Stimulated activated naive CD8-positive, alpha-beta T cell treated with anti-CD3 and anti-CD28 coated beads, Interleukin-15, Interleukin-2, amounts not matched to agents 100 ng/mL and 50 ng/mL, for 24 hours (primary cell): ENCODE measurements around the gene THAP5.
A peak's percentile ranks its signal among the peaks of the same experiment; 100 is the strongest.

Experiments
- H3K27ac Mint-ChIP-seq: one replicate; pipeline ENCODE4 v1.8.0; 2021; ENCODE audit warnings: mild to moderate bottlenecking, mixed read lengths
- H3K27me3 Mint-ChIP-seq: one replicate; pipeline ENCODE4 v1.8.0; 2021; ENCODE audit warnings: mixed read lengths
- H3K36me3 Mint-ChIP-seq: one replicate; pipeline ENCODE4 v1.8.0; 2021; ENCODE audit warnings: low read depth, mixed read lengths
- H3K4me1 Mint-ChIP-seq: one replicate; pipeline ENCODE4 v1.8.0; 2021; ENCODE audit warnings: low read depth, mixed read lengths
- H3K4me3 Mint-ChIP-seq: one replicate; pipeline ENCODE4 v1.8.0; 2021; ENCODE audit warnings: mild to moderate bottlenecking, mixed read lengths
- H3K9me3 Mint-ChIP-seq: one replicate; pipeline ENCODE4 v1.8.0; 2021; ENCODE audit warnings: mixed read lengths

Gene THAP5

DNA sequence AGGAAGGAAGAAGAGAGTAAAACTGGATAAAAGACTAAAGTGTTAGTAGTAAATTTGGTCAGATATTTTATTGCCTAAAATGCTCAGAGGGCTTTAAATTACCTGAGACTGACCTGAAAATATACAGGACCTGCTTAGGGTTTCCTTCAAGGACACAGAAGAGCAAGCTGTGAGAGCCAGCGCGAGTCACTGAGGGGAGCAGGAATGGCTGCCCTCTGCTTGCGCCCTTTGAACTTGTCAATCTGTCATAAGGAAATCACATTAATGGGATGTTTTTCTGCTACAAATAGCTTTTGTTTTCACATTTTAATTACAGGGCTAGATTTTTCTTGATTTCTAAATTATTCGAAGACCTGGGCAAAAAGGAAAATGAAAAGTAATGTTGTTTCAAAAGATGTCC is 27.1 kb upstream of the THAP5 start:
- Mint-ChIP-seq H3K27me3 (peaks cover 15% of the 10 kb centered on the region), H3K4me1 (no peaks in the 10 kb centered on the region)

DNA sequence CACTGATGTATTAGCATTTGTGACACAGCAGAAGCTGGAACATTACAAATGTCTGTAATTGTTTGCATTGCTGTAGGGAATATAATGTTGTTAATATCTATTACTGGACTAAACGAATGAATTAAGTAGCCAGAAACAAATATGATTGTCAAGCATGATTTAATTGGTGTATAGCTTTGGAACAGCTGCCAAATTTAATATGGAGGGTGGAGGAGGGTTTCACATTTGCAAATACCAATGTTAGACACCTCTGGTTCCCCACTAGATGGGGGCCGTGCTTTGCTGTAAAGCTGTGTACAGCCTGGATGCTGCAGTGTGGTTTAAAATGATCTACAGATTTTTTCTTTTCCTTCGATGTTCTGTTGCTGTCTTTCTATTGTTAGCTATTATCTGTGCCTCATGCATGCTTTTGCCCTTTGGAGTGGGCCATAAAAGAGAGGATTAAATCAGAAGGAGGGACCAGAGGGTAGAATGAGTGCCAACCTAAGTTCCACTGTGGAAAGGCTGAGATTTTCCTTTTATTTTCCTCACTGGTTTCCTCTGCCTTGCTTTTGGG is 23.2 kb upstream of the THAP5 start:
- Mint-ChIP-seq H3K9me3 (no peaks in the 10 kb centered on the region), H3K36me3 (no peaks in the 10 kb centered on the region), H3K4me1 (no peaks in the 10 kb centered on the region), H3K27me3 (no peaks in the 10 kb centered on the region), H3K4me3 (no peak overlapping the region), H3K27ac (no peak overlapping the region)

More for the DNA sequence above, 27.1 kb upstream of the THAP5 start:
- Mint-ChIP-seq H3K36me3 (no peaks in the 10 kb centered on the region), H3K27ac (no peak overlapping the region), H3K4me3 (no peak overlapping the region), H3K9me3 (no peaks in the 10 kb centered on the region)

DNA sequence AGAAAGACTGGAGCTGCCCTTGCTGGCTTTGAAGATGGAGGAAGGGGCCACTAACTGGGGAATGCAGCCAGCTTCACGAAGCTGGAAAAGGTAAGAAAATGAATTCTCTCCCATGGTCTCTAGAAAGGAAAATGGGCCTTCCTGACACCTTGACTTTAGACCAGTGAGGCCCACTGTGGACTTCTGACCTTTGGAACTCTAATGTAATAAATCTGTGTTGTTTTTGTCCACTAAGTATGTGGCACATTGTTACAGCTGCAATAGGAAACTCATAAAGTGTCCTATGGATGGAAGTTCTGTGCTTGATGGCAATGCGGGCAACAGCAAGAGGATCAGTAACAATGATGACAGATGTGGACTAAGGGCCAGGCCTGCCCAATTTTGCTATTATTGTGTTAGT is 21.1 kb upstream of the THAP5 start:
- H3K9me3 Mint-ChIP-seq: no peaks in the 10 kb centered on the region
- H3K4me3 Mint-ChIP-seq: no peak overlapping the region
- no peaks in the 10 kb centered on the region for H3K36me3 Mint-ChIP-seq

DNA sequence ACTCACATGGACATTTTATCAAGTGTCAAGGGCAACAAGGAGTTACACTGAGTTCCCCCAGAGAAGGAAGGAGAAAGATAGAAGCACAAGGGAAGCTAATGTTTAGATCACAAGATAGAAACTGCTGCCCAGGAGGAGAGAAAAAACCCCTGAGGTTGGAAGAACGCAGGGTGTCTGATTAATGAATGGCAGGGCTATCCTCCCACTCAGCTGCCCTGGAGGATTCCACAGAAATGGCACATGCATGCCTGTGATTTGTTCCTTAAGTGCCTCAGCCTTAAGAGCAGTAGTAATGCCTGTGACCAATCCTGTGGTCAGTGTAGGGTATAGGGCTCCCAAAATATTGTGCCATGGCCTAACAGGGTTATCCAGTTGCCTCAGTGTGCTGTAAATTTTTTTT is 20.4 kb upstream of the THAP5 start:
- Mint-ChIP-seq H3K4me1 (no peaks in the 10 kb centered on the region), H3K27ac (no peak overlapping the region), H3K27me3 (peaks cover 6% of the 10 kb centered on the region), H3K4me3 (no peak overlapping the region), H3K9me3 (no peaks in the 10 kb centered on the region), H3K36me3 (no peaks in the 10 kb centered on the region)

More for the DNA sequence above, 21.1 kb upstream of the THAP5 start:
- Mint-ChIP-seq H3K27ac (no peak overlapping the region), H3K4me1 (no peaks in the 10 kb centered on the region), H3K27me3 (peaks cover 6% of the 10 kb centered on the region)

DNA sequence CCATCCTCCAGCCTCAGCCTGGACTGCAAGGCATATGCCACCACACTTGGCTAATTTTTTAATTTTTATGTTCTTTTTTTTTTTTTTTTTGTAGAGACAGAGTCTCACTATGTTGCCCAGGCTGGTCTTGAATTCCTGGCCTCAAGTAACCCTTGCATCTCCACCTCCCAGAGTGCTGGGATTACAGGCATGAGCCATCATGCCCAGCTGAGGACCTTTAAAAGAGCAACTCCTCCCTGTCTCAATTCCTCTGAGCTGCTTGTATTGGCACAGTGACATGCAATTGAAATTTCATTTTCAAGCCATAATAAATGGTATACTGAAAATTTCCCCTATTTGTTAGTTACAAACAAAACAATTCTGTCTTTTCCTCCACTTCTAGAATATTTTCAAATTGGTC is 19.7 kb upstream of the THAP5 start:
- H3K27me3 Mint-ChIP-seq: peaks cover 6% of the 10 kb centered on the region
- no peak overlapping the region for H3K27ac Mint-ChIP-seq
- no peaks in the 10 kb centered on the region for H3K9me3 Mint-ChIP-seq
- H3K36me3 Mint-ChIP-seq: no peaks in the 10 kb centered on the region
- H3K4me3 Mint-ChIP-seq: no peak overlapping the region
- H3K4me1 Mint-ChIP-seq: no peaks in the 10 kb centered on the region

DNA sequence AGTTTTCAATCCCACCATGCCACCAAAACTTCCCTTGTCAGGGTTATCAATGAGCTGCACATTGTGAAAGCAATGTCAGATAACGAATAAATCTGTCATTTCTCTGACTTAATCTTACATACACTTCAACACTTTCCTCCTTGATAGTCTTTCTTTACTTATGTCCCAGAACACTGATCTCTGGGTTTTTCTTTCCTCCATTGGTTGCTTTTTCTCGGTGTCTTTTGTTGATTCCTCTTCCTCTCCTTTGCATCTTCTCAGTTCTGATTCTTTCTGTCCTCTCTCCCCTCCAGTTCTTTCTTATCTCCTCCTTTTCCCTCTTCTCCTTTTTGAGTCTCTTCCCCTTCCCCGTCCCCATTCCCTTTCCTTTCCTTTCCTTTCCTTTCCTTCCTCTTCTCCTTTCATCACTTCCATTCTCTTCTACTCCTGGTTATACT is 16.8 kb upstream of the THAP5 start:
- Mint-ChIP-seq H3K4me3 (no peak overlapping the region), H3K4me1 (no peaks in the 10 kb centered on the region), H3K9me3 (no peaks in the 10 kb centered on the region), H3K36me3 (no peaks in the 10 kb centered on the region), H3K27ac (no peak overlapping the region), H3K27me3 (peaks cover 6% of the 10 kb centered on the region)

DNA sequence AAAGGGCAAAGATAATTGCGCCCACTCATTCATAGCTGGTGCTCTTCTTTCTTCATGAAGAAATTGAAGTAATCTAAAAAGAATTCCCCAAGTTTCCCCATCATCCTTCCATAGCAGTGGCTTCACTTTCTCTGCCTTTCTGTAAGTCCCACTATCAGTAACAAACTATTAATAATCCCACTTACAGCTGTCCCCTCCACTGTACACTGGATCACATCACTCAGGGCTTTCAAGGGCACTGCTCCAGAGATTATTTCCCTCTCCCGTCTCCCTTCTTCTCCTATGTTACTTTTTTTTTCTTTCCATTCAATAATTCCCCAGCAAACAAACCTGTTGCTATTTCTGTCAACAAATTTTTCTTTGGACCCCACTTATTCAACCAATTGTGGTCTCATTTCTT is 16.3 kb upstream of the THAP5 start:
- Mint-ChIP-seq H3K4me3 (no peak overlapping the region), H3K27me3 (peaks cover 6% of the 10 kb centered on the region), H3K36me3 (no peaks in the 10 kb centered on the region), H3K27ac (no peak overlapping the region), H3K4me1 (no peaks in the 10 kb centered on the region), H3K9me3 (no peaks in the 10 kb centered on the region)

DNA sequence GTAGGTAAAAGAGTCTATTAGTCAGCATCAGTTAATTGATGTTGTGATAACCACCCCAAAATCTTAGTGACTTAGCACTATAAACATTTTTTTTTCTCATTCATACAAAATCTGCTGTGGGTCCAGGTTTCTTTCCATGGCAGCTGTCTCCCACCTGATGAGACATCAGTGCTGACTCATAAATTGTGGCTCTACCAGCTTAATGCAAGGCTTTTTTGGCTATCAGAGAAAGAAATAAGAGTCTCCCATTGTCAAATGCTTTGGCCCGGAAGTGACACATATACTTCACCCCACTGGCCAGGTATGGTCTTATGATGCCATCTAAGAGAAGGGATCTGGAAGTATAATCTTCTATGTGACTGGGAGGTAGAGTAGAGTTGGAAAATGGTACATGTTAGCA is 14.7 kb upstream of the THAP5 start:
- H3K27ac Mint-ChIP-seq: no peak overlapping the region
- H3K27me3 Mint-ChIP-seq: peaks cover 6% of the 10 kb centered on the region
- no peaks in the 10 kb centered on the region for H3K4me1 Mint-ChIP-seq
- no peak overlapping the region for H3K4me3 Mint-ChIP-seq
- no peaks in the 10 kb centered on the region for H3K9me3 Mint-ChIP-seq
- H3K36me3 Mint-ChIP-seq: peaks cover 6% of the 10 kb centered on the region

DNA sequence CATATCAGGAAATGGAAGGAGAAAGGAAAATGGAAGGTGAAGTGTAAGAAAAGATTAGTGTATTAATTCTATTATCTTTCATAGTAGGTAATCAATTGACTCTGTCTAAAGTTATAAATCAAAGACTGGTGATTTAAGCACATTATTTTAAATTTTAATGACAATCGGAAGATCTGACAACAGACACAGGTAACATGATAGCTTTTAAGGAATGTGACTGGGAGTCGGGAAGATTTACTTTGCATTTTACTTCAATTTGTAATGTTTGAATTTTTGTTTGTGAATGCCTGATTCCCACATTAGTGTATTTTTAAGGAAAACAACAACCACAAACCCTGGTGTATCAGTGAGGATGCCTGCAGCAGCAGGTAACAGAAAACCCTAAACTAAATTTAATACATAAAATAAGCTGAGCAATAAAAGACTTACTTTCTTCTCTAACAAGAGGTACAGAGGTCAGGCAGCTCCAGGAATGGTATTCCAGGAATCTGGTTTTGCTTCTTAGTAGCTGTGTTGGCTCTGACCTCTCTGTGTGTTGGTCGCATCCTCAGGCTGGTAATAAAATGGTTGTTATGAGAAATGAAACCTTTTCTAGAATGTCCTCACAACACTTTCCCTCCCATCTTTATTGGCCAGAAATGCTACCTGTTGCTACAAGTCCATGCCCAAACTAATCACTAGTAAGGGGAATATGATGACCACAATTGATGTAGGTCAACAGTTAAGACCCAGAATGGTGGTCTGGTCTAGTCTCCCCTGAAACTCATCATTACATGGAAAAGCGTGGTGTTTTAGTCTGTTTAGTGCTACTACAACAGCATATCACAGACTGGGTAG is 12.4 kb upstream of the THAP5 start:
- Mint-ChIP-seq H3K36me3 (peaks cover 12% of the 10 kb centered on the region), H3K27me3 (peaks cover 6% of the 10 kb centered on the region), H3K27ac (no peak overlapping the region), H3K4me3 (no peak overlapping the region), H3K4me1 (peaks cover under 1% of the 10 kb centered on the region), H3K9me3 (peaks cover 3% of the 10 kb centered on the region)

DNA sequence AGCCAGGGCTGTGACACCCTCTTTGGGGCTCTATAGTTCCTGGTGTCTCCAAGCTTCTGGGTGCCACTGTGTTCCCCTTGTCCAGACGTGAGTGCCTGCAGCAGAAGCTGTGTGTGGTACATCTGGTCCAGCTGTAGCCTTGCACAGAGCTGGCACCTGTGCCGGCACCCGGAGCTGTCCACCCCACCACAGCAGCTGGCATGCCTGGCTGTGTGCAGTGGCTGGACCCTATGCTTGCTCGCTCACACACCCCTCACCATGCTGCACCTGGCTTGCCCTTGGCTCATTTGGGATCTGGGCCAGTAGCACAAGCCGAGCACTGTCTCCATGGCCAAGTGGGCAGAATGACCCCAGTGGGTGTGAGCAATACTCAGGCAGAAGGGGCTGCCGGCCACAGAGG is 10.8 kb upstream of the THAP5 start:
- Mint-ChIP-seq H3K27ac (no peak overlapping the region), H3K9me3 (peaks cover 3% of the 10 kb centered on the region), H3K4me1 (peaks cover 12% of the 10 kb centered on the region), H3K36me3 (peaks cover 21% of the 10 kb centered on the region), H3K4me3 (no peak overlapping the region), H3K27me3 (no peaks in the 10 kb centered on the region)

DNA sequence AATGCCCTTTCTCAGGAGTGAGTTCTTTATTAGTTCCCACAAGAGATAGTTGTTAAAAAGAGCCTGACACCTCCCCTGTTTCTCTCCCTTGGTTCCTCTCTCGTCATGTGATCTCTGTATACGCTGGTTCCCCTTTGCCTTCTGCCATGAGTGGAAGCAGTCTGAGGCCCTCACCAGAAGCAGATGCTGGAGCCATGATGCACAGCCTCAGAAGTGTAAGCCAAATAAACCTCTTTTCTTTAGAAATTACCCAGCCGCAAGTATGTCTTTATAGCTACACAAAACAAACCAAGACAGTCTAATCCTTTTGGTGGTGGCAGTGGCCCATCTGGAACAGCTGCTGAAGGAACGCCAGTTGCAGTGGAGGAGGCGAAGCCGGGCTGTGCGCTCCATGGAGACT is 9.4 kb upstream of the THAP5 start:
- H3K4me1 Mint-ChIP-seq: peaks cover 18% of the 10 kb centered on the region
- H3K27ac Mint-ChIP-seq: no peak overlapping the region
- peaks cover 3% of the 10 kb centered on the region for H3K9me3 Mint-ChIP-seq
- H3K4me3 Mint-ChIP-seq: no peak overlapping the region
- H3K36me3 Mint-ChIP-seq: peaks cover 35% of the 10 kb centered on the region
- H3K27me3 Mint-ChIP-seq: no peaks in the 10 kb centered on the region

DNA sequence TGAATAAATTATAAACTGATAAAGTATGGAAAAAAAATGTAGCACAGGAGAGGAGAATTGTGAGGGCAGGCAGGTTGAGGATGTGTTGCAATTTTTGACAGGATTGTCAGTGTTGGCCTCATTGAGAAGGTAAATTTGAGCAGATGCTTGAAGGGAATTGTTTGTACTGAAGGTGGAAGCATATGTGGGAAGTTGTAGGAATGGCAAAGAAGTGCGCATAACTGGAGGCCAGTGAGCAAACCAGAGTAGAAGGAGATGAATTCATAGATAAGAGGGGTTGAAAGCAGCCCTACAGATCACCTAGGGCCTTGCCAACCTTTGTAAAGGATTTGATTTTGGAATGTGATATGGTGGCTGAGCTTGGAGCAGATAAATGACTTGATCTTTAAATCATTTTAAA is 6.6 kb upstream of the THAP5 start:
- no peak overlapping the region for H3K4me3 Mint-ChIP-seq
- H3K27me3 Mint-ChIP-seq: no peaks in the 10 kb centered on the region
- peaks cover 59% of the 10 kb centered on the region for H3K36me3 Mint-ChIP-seq
- peaks cover 40% of the 10 kb centered on the region for H3K4me1 Mint-ChIP-seq
- H3K27ac Mint-ChIP-seq: no peak overlapping the region
- peaks cover 3% of the 10 kb centered on the region for H3K9me3 Mint-ChIP-seq

DNA sequence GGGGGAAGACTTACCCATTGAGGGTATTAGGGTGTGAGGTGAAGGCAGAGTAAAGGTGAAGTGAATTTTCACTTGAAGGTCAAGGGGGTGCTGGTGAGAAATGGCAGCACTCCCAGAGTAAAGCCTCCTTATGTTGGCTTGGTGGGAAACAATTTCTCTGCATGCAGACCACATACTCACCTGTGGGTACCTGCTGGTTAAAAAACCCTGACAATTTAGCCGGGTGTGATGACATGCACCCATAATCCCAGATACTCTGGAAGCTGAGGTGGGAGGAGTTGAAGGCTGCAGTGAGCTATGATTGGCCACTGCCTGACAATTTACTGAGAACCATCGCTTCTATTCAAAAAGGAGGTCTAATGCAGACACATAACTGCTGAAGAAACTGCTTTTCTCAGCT is 5.7 kb upstream of the THAP5 start:
- Mint-ChIP-seq H3K27me3 (no peaks in the 10 kb centered on the region), H3K4me3 (no peak overlapping the region), H3K9me3 (peaks cover 3% of the 10 kb centered on the region), H3K36me3 (peaks cover 59% of the 10 kb centered on the region), H3K27ac (no peak overlapping the region), H3K4me1 (peaks cover 44% of the 10 kb centered on the region)

DNA sequence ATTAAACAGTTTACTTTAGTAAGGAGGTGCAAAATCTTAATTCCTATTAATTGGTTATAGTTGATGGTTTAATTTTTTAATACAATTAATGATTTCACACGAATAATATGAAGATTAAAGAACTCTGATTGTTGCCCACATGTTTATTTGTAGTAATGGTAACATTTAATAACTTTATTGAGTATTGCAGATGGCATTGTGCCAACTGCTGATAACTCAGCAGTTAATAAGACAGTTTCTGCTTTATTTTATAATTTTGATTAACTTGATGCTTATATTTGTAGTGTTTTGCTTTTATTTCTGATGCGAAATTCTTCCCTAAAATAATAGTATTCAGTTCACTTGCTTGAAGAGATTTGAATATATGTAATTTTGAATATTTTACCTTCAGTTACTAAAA is 3.0 kb upstream of the THAP5 start:
- Mint-ChIP-seq H3K27ac (no peak overlapping the region), H3K27me3 (no peaks in the 10 kb centered on the region), H3K9me3 (no peaks in the 10 kb centered on the region), H3K4me1 (peaks cover 60% of the 10 kb centered on the region), H3K36me3 (peaks cover 48% of the 10 kb centered on the region), H3K4me3 (no peak overlapping the region)

DNA sequence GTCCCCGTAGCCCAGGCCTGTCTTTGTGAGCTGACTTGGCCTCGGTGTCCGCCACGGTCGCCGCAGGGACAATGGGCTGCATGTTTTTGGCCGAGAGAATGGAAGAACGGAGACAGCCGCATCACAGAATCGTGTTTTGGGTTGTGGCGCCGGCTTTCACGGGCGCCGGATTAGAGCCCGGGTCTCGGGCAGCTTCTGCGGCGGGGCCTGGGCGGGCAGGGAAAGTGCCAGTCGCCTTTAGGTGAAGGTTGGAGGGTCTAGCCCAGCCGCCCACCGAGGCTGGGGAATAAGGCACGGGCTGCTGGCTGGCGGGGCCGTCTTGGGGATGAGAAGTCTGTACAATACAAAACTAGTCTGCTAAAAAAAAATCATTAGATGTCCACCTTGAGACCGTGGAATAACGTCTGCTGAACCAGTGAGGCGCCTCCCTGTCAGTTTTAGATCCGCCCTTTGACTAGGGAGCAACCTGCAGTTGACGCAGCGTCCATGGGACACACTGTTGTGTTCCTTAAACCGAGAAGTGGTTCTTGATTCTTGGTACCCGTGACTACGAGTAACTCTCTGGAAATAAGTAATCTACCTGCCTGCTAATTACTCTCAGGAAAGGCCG is 745 bp upstream of the THAP5 start:
- Mint-ChIP-seq H3K36me3 (peaks cover 52% of the 10 kb centered on the region), H3K27me3 (no peaks in the 10 kb centered on the region), H3K9me3 (peaks cover 3% of the 10 kb centered on the region), H3K27ac (peak overlapping the region; percentile 99), H3K4me3 (peak overlapping the region; percentile 99), H3K4me1 (peaks cover 66% of the 10 kb centered on the region)
